Colonic mucosa (tissue), 4 donors: Measurements from ENCODE around the gene NDUFA13. TPM values are rescaled to one million over a fixed set of nuclear protein-coding genes. Genes with fewer than 3 reads are reported as not detected.

Experiments used
- DNase-seq: peaks from one replicate; pipeline ENCODE4 v3.0.0-alpha.2; 2020
- H3K27ac ChIP-seq: fragments of 200-600 bp; one replicate; pipeline ENCODE4 v1.8.0; 2021
- H3K27me3 ChIP-seq: fragments of 200-600 bp; one replicate; pipeline ENCODE4 v1.8.0; 2021
- H3K36me3 ChIP-seq: fragments of 200-600 bp; one replicate; pipeline ENCODE4 v1.8.0; 2021
- H3K4me1 ChIP-seq: fragments of 200-600 bp; one replicate; pipeline ENCODE4 v1.8.0; 2021; ENCODE audit warnings: mild to moderate bottlenecking
- H3K4me3 ChIP-seq: fragments of 200-600 bp; one replicate; pipeline ENCODE4 v1.8.0; 2021
- H3K9ac ChIP-seq, 2 donors: one replicate each; pipeline ENCODE4 v1.7.0; 2013; ENCODE audit warnings: control low read depth in 2 of 2, low read depth in 2 of 2, low read length in 2 of 2
- H3K9me3 ChIP-seq: fragments of 200-600 bp; one replicate; pipeline ENCODE4 v1.8.0; 2021
- CTCF ChIP-seq: fragments of 200-600 bp; IDR thresholded peaks from one replicate; pipeline ENCODE4 v1.8.0; 2022; ENCODE audit warnings: antibody characterized with exemption, mild to moderate bottlenecking
- intact Hi-C: fragments of 100-400 bp; cut with DNase I; formaldehyde crosslinking; loops from one replicate; pipeline ENCODE4 v1.14.1; 2022
- total RNA-seq, 2 donors: library from RNA; stranded (reverse); fragmentation: NEBNext Ultra II Directional in 1 of 2; extraction: Animal tissue kit (Norgen Biotek cat#: 25700) in 1 of 2; gene quantifications; one replicate each; pipeline ENCODE4 v1.2.1, GENCODE V29; 2021
- donor health status: healthy.
- donor health status: DM: no; HTN: no; CAD: no.
- donor health status: DM: no; HTN: no; CAD: no.

The NDUFA13 gene
- total RNA-seq, 2 donors from 2014 or later = 399 to 494 TPM

- no peaks in the 10 kb centered on the region for H3K27me3 ChIP-seq
- no peak overlapping the region for H3K27ac ChIP-seq
- TF ChIP-seq CTCF = no peak
- no peaks in the 10 kb centered on the region for H3K9me3 ChIP-seq
- H3K4me3 ChIP-seq = no peak overlapping the region
- H3K4me1 ChIP-seq = no peaks in the 10 kb centered on the region
- H3K36me3 ChIP-seq = no peaks in the 10 kb centered on the region
- intact Hi-C loops = no loop called here
- DNase-seq = no peak
- no peak overlapping the region for H3K9ac ChIP-seq
Measured at GRCh38 chr19:19526581-19527370, 10.8 kb downstream of the NDUFA13 start.

GRCh38 chr19:19527371-19527656 lies 11.3 kb downstream of the NDUFA13 start:
- no peak for DNase-seq
- Histone ChIP-seq H3K27ac (no peak overlapping the region), H3K9me3 (no peaks in the 10 kb centered on the region), H3K27me3 (no peaks in the 10 kb centered on the region), H3K4me3 (no peak overlapping the region), H3K9ac (no peak overlapping the region), H3K36me3 (no peaks in the 10 kb centered on the region), H3K4me1 (no peaks in the 10 kb centered on the region)
- TF ChIP-seq CTCF = no peak
- intact Hi-C loops = no loop called here

- Histone ChIP-seq H3K27me3 (no peaks in the 10 kb centered on the region), H3K27ac (no peak overlapping the region), H3K4me1 (no peaks in the 10 kb centered on the region), H3K4me3 (no peak overlapping the region), H3K9me3 (no peaks in the 10 kb centered on the region), H3K36me3 (no peaks in the 10 kb centered on the region), H3K9ac (peak overlapping the region in 1 of 2 donors; percentile 2)
- intact Hi-C loops = no loop called here
- no peak for TF ChIP-seq CTCF
- DNase-seq = no peak
Measured at GRCh38 chr19:19527674-19528625, 11.9 kb downstream of the NDUFA13 start.

GRCh38 chr19:19528721-19529490 lies 12.9 kb downstream of the NDUFA13 start, which contains the start of gene YJEFN3:
Gene YJEFN3, plus strand, starts transcription at chr19:19528911. Its CDS starts 22 bp downstream, at chr19:19528933.
- no peak within 1 kb of the TSS for H3K4me3 ChIP-seq
- no peaks in the 10 kb centered on the region for H3K36me3 ChIP-seq
- no peaks in the 10 kb centered on the region for H3K27me3 ChIP-seq
- intact Hi-C loops = no loop called here
- peak within 1 kb of the TSS in 1 of 2 donors; percentile 2 for H3K9ac ChIP-seq
- DNase-seq = no peak
- no peak for TF ChIP-seq CTCF
- no peaks in the 10 kb centered on the region for H3K9me3 ChIP-seq
- H3K4me1 ChIP-seq = no peaks in the 10 kb centered on the region
- no peak within 1 kb of the TSS for H3K27ac ChIP-seq
